OCI-LY3 (cell line): ENCODE measurements around the gene TNNT3.

Experiments
- H2AFZ ChIP-seq: fragments of 200-600, 300-600 bp; shearing (Covaris generic); 2 replicates; pipeline ENCODE4 v1.6.0; 2014; ENCODE audit warnings: antibody characterized with exemption, low read depth, low read length
- H3K27ac ChIP-seq: fragments of 200-600, 300-600 bp; sonication (generic); 2 replicates; pipeline ENCODE4 v1.5.1; 2014; ENCODE audit warnings: mild to moderate bottlenecking, low read length, moderate library complexity, mixed read lengths
- H3K27me3 ChIP-seq: fragments of 200-600, 300-600 bp; sonication (generic); 2 replicates; pipeline ENCODE4 v1.6.1; 2014; ENCODE audit warnings: low read depth, low read length, mixed read lengths
- H3K36me3 ChIP-seq: fragments of 200-600, 300-600 bp; sonication (generic); replicated peaks from 2 replicates; pipeline ENCODE3; 2014; ENCODE audit warnings: low read depth, low read length, mixed read lengths
- H3K4me1 ChIP-seq: fragments of 300-600, 200-600 bp; sonication (generic); 2 replicates; pipeline ENCODE4 v1.6.1; 2014; ENCODE audit warnings: low read length, mixed read lengths
- H3K4me2 ChIP-seq: fragments of 200-600, 300-600 bp; sonication (generic); 2 replicates; pipeline ENCODE4 v1.6.1; 2014; ENCODE audit warnings: low read length, mixed read lengths
- H3K4me3 ChIP-seq: fragments of 300-600, 200-600 bp; sonication (generic); 2 replicates; pipeline ENCODE4 v1.5.1; 2014; ENCODE audit warnings: antibody characterized with exemption, mild to moderate bottlenecking, low read length, moderate library complexity
- H3K79me2 ChIP-seq: fragments of 300-600, 200-600 bp; shearing (Covaris generic); 2 replicates; pipeline ENCODE4 v1.6.1; 2014; ENCODE audit warnings: mild to moderate bottlenecking, low read length, mixed read lengths
- H3K9ac ChIP-seq: fragments of 300-600, 200-600 bp; shearing (Covaris generic); 2 replicates; pipeline ENCODE4 v1.6.0; 2014; ENCODE audit warnings: mild to moderate bottlenecking, low read length, moderate library complexity
- H3K9me3 ChIP-seq: fragments of 200-600, 300-600 bp; shearing (Covaris generic); 2 replicates; pipeline ENCODE4 v1.6.1; 2014; ENCODE audit warnings: low read length, mixed read lengths; ENCODE audit not compliant: insufficient read depth
- H4K20me1 ChIP-seq: fragments of 200-600, 300-600 bp; sonication (generic); 2 replicates; pipeline ENCODE4 v1.6.1; 2016; ENCODE audit warnings: low read length, mixed read lengths; ENCODE audit not compliant: insufficient read depth
- EZH2phosphoT487 ChIP-seq: fragments of 200-600 bp; shearing (Covaris generic); IDR thresholded peaks from 2 replicates; pipeline ENCODE4 v1.6.1; 2018; ENCODE audit warnings: antibody characterized with exemption, mixed run types, low read depth
- TF ChIP-seq, protein P1 (sequence below): fragments of 200-600, 300-600 bp; sonication (generic); IDR thresholded peaks from 2 replicates; pipeline ENCODE4 v1.5.1; 2014; ENCODE audit warnings: antibody characterized with exemption, low read length, low read depth

TNNT3 gene

DNA sequence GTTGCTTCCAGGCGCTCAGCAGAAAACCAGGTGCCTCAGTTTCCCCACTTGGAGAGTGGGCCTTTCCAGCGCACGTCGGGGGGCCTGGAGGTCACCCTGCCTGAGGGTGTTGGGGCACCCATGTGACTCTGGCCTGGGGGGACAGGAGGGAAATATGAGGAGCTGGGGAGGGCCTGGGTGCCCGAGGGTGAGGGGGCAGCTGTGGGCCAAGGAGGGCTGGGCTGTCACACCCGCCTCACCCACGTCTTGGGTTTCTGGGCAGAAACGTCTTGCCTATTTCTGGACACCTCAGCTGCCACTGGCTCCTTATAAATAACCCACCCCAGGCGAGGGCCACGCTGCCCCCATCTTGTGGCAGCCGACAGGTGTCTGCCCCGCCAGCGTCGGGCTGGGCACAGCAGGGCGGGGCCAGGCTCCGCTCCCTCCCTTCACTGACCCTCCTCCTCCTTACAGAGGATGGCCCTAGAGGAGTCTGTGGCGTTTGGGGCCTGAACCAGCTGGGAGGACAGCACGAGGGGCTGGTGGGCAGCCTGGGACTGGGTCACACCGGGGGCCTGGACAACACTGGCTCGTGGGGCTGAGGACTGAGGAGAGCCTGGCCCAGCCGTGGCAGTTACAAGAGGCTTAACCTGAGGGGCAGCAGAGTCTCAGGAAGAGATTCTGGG lies 1.5 kb downstream of the TNNT3 start:
- H3K4me2 ChIP-seq = no peak overlapping the region

DNA sequence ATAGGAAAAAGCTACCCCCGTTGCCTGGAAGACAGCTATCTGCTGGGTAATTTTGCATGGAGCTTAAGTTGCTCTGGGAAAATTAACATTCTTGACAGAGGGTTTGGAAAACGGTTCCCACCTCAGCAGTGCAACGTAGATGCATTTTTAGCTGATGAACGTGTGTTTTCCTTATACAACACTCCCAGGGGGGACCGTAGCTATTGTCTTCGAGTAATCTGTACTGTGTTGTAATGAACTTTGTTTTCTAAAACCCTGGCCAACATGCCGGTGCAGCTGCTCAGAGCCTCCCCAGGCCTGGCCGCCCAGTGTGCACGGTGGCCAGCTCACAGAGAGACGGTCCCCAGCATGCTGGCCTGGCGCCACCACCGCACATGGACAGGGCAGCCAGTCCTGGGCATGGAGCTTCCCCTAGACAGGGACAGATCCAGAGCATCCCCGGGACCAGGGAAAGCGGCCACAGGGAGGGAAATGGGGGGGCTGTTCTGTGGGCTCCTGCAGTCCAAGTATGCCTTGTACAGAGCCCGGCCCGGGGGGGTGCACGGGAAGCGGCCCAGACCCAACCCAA lies 2.2 kb downstream of the TNNT3 start:
- H3K9ac ChIP-seq = no peak overlapping the region
- H4K20me1 ChIP-seq = peaks cover 4% of the 10 kb centered on the region; the same call in 1 of the 2 replicates
- peaks cover 22% of the 10 kb centered on the region; the same call in 1 of the 2 replicates for H3K27me3 ChIP-seq
- TF ChIP-seq EZH2phosphoT487 = no peak
- TF ChIP-seq, protein P1, sequence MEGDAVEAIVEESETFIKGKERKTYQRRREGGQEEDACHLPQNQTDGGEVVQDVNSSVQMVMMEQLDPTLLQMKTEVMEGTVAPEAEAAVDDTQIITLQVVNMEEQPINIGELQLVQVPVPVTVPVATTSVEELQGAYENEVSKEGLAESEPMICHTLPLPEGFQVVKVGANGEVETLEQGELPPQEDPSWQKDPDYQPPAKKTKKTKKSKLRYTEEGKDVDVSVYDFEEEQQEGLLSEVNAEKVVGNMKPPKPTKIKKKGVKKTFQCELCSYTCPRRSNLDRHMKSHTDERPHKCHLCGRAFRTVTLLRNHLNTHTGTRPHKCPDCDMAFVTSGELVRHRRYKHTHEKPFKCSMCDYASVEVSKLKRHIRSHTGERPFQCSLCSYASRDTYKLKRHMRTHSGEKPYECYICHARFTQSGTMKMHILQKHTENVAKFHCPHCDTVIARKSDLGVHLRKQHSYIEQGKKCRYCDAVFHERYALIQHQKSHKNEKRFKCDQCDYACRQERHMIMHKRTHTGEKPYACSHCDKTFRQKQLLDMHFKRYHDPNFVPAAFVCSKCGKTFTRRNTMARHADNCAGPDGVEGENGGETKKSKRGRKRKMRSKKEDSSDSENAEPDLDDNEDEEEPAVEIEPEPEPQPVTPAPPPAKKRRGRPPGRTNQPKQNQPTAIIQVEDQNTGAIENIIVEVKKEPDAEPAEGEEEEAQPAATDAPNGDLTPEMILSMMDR = no peak
- H3K36me3 ChIP-seq = no peaks in the 10 kb centered on the region
- no peak overlapping the region for H3K4me3 ChIP-seq
- no peak overlapping the region for H2AFZ ChIP-seq
- no peaks in the 10 kb centered on the region for H3K4me1 ChIP-seq
- no peak overlapping the region for H3K27ac ChIP-seq
- H3K4me2 ChIP-seq = no peak overlapping the region
- no peaks in the 10 kb centered on the region for H3K79me2 ChIP-seq
- H3K9me3 ChIP-seq = no peaks in the 10 kb centered on the region

More for the DNA sequence above, 1.5 kb downstream of the TNNT3 start:
- no peak for TF ChIP-seq EZH2phosphoT487
- TF ChIP-seq, protein P1 = no peak
- no peak overlapping the region for H2AFZ ChIP-seq
- H3K79me2 ChIP-seq = no peaks in the 10 kb centered on the region
- H3K9me3 ChIP-seq = no peaks in the 10 kb centered on the region
- H3K4me1 ChIP-seq = no peaks in the 10 kb centered on the region
- no peaks in the 10 kb centered on the region for H3K36me3 ChIP-seq
- H3K4me3 ChIP-seq = no peak overlapping the region
- H3K27me3 ChIP-seq = peaks cover 22% of the 10 kb centered on the region; the same call in 1 of the 2 replicates
- peaks cover 4% of the 10 kb centered on the region; the same call in 1 of the 2 replicates for H4K20me1 ChIP-seq
- H3K27ac ChIP-seq = no peak overlapping the region
- no peak overlapping the region for H3K9ac ChIP-seq

GRCh38 chr11:1922481-1923081 lies 3.1 kb downstream of the TNNT3 start:
- no peaks in the 10 kb centered on the region for H3K36me3 ChIP-seq
- no peaks in the 10 kb centered on the region for H4K20me1 ChIP-seq
- H3K4me2 ChIP-seq = no peak overlapping the region
- H3K9me3 ChIP-seq = no peaks in the 10 kb centered on the region
- no peak overlapping the region for H2AFZ ChIP-seq
- no peak overlapping the region for H3K4me3 ChIP-seq
- H3K9ac ChIP-seq = no peak overlapping the region
- no peak overlapping the region for H3K27ac ChIP-seq
- H3K79me2 ChIP-seq = no peaks in the 10 kb centered on the region
- peaks cover 22% of the 10 kb centered on the region; the same call in 1 of the 2 replicates for H3K27me3 ChIP-seq
- no peaks in the 10 kb centered on the region for H3K4me1 ChIP-seq
- TF ChIP-seq EZH2phosphoT487 = no peak
- TF ChIP-seq, protein P1 = no peak
